Activated T-cell treated with anti-CD3 and anti-CD28 coated beads for 1 hour (primary cell): Measurements from ENCODE around the gene KIF1A.

Experiments
- DNase-seq: peaks from one replicate; pipeline ENCODE4 v3.0.0-alpha.2; 2020; ENCODE audit warnings: low read depth

Gene KIF1A

GRCh38 chr2:240735476-240735875, 84.5 kb downstream of the KIF1A start:
- DNase-seq = no peak

DNA sequence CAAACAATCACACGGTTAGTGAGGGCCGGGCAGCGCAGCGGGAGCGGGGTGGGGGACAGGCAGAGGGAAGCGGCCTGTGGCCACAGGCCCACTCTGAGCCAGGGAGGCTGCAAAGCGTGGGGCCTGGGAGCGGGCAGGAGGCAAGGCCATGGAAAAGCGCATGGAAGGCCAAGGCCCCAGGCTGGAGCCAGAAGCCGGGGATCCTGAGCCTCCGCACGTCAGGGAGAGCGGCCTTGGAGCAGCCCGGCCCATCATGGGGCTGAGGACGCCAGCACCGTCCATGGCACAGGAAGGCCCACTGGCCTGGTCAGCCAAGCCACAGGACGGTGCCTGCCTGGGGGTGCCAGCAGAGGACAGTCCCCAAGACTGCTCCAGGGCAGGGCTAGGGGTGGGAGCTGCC, 85.3 kb downstream of the KIF1A start:
- DNase-seq = no peak

DNA sequence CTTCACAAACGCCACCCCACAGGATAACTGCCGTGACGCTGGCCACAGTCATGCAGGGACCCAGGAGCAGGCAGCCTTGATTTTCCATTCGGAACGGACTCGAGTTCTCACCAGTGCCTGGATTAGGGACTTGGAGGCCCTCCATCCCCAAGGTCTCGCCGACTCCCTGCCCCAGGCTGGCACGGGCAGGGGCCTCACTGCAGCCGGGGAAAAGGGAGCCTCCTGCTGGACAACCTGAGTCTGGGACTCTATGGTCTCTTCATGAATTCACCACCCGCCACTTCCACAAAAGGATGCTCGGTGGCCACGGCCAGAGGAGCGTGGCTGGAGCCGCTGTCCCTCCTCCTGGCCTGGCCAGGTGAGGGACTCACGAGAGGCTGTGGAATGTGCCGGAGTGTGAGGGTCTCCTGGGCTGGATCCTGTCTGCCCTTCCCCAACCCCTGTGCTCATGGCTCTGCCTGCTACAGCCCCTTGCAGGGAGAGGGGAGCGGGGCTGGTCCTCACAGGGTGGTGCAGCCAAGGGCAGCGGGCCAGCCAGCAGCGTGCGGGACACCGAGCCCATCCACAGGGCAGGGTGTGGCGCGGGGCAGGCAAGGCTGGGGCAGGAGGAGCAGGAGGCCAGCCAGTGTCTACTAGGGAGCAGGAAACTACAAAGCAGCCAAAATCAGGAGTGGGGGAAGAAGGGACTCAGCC, 86.1 kb downstream of the KIF1A start:
- no peak for DNase-seq

DNA sequence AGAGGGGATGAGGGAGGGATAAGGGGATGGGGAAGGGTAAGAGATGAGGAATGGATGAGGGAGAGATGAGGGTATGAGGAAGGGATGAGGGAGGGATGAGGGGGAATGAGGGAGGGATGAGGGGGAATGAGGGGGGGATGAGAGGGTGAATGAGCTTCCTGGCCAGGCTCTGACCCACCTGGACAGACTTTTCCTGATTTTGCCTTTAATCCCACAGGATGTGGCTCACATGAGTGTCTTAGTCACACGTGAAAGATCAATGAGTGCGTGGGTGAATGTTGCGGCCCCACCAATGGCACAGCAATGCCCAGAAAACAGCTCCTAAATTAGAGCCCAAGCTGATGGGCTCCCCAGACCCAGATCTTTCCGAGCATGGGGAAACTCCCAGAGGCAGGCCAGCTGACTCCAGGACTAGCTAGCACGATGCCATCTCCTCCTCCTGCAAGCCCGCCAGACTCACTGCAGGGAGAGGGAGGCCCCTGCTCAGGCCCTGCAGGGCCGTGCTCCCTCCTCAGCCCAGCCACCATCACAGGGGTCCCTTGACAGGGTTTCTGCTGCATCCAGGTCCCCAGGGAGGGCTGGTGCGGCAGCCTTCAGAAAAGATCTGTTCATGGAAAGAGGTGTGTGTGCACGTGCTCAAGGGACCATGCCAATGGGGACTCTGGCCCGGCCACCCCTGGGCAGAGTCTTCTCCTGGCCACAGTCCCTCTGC, 87.0 kb downstream of the KIF1A start:
- no peak for DNase-seq

- no peak for DNase-seq
These were observed 87.8 kb downstream of the KIF1A start for GRCh38 chr2:240732184-240732583.

- DNase-seq = no peak
These were observed 88.9 kb downstream of the KIF1A start for GRCh38 chr2:240731178-240731545.

DNA sequence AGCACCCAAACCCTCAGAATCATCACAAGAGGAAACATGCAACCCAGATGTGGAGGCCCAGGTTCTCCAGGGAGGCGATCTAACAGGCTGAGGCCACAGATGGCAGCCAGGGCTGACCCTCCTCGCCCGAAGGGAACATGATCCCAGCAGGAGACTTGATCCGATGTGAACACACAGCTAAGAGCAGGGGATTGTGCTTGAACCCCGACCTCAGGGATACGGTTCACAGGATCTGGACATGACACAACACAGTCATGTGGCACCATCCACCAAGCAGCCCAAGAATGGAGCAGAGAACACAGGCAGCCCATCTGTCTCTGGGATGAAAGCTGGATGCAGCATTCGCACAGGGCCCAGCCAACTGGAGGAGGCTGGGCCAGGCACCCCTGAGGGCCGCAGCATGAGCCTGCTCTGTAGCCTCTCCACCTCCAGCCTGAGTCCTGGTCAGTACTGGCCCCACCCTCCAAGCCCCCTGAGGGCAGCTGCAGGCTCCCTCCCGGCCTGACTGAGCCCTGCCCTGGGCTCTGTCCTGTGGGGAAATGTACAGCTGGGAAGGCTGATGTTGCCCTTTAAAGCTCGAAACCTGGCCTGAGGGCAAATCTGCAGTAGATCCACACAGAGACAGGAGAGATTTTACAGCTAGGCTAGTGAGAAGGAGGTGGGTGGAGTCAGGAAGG, 89.4 kb downstream of the KIF1A start:
- no peak for DNase-seq

DNA sequence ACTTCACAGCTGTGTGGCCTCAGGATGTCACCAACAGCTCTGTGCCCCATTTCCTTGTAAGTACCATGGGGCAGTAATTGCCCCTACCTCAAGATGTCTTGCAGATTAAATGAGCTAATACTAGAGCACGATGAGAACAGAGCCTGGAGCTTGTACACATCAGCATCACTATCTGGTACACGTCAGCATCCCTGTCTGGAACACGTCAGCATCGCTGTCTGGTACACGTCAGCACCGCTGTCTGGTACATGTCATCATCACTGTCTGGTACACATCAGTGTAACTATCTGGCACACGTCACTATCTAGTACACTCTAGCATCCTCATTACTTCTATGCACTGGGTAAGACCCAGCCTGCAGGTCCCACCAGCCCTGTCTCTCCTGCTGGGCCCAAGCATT, 91.2 kb downstream of the KIF1A start:
- no peak for DNase-seq

GRCh38 chr2:240728361-240728760, 91.7 kb downstream of the KIF1A start:
- no peak for DNase-seq

DNA sequence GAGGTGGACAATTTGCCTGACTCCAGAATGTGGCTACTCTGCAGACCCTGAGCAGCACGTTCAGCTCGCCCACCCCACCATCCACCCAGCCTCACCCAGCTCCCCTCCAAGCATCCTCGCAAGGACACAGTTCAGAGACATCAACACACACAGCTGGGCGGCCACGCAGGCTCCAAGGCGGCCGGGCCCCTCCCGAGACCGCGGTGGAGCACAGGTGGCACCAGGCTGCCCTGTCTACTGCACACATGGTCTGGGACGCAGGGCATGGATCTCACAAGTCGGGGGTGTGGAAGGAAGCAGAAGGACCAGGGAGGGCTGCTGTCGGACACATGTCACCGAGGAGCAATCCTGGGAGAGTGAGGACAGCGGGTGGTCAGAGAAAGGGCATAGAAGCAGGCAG, 92.1 kb downstream of the KIF1A start:
- DNase-seq = no peak

DNA sequence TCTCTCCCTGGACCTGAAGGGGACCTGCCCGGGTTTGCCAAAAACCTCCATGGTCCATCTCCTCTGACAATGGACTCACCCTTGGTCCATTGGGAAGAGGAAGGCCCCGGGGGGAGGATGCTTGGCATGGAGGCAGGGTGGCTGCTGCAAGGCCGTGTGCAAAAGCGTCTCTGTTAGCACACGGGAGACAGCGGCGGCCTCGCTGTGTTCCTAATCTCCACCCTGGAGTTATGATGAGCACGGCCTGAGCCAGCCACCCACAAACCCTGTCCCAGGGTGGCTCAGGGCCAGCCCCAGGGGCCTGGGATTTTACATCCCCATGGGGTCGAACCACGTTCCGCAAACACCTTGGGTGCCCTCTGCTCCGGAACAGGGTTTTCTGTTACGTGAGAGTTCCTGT, 92.6 kb downstream of the KIF1A start:
- DNase-seq = no peak

DNA sequence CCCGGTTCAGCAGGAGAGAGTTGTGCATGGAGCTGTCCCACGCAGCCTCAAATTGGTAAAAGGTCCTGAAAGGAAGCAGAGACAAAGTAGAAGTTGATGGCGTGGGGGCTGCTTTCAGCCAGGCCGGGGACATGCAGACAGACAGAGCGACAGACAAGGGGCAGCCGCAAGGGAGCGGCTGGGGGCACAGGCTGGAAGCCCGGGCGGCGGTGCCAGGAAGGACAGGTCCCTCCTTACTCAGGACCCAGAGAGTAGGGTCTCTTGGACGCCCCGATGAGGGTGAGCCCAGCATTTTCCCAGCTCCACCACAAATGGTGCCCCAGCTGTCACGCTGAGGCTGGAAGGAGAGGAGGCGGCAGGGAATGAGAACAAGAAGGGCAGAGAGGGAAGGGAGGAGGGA, 93.1 kb downstream of the KIF1A start:
- DNase-seq = no peak

- DNase-seq = no peak
These were observed 94.3 kb downstream of the KIF1A start for GRCh38 chr2:240725671-240726070.

- DNase-seq = no peak
These were observed 94.8 kb downstream of the KIF1A start for GRCh38 chr2:240725266-240725665.

GRCh38 chr2:240724431-240724830, 95.6 kb downstream of the KIF1A start:
- no peak for DNase-seq

- no peak for DNase-seq
These were observed 96.2 kb downstream of the KIF1A start for GRCh38 chr2:240723851-240724250.

DNA sequence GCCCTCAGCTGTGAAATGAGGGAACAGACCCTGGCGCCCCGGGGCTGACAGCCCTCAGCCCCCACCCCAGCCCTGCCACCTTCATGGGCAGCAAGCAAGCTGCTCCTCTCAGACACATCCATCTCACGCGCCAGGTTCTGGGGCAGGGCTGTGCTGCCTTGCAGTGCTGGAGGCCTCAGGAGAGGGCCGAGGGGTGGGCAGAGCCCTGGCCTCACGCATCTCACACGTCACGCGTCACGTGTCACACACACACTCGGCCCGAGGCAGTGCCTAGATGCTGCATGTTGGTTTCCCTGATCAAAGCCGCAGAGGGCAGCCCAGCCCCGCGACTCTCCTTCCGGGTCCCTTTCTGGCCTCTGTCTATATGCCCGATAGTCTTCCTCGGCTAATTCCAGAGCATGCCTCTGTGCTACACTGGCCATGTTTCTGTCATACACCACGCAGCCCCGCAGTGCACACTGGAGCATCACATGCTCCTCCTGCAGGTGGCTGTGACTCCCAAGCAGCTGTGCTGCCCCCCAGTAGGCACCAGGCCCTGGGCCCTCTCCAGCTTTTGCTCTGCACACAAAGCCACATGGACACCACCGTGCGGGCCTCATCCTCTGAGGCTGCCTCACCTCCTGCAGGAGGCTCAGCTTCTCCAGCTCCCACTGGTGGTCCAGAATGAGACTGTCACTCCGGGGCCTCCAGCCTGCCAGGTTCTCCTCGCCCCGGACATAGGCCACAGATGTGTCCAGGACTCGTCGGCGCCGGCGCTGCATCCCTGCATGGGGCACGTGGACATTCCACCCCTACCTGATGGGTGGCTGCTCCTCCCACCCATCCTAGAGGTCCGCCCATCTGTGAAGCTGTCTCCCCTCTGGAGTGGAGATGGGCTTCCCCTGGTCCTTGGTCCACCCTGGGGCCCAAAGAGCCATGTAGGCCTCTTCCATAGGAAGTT, 97.0 kb downstream of the KIF1A start:
- no peak for DNase-seq

DNA sequence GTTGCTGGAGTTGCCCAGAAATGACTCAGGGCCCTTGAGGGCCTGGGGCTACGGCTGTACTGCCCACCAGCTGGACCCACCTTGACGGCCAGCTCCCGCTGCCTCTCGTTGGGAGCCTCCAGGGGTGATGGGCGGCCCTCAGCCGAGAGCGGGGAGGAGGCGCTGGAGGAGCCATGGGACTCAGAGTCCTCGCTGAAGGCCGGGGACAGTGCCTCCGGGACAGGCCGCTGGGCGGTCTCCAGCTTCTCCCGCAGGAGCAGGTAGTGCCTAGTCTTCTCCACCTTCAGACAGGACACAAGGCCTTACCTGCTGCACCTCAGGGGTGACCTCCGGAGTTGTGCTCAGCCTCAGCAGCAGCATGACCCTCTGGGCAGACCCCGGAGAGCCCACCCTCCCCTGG, 97.6 kb downstream of the KIF1A start:
- no peak for DNase-seq

DNA sequence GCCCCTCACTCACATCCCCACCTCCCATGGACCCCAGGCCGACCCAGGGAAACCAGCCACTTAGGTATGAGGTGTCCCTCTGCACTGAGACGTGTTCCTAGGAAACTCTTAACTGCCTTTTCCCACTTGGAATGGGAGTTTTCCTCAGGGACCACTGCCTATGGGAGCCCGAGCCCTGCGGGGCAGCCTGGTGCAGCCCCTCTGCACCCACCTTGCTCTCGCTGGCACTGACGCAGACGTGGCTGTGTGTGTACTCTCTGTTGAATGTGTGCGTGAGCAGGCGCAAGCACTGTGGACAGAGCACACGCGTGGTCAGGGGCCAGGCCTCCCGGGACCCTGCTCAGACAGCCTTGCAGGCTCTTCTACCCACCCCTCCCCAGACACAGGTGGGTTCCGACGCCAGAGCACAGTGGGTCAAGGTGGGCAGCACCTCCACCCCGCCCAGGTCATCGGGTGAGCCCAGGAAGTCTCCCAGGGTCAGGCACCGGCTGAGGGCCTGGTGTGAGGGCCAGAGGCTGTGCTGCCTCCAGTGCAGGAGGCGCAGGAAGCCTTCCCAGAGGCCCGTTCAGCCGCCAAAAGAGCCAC, 98.3 kb downstream of the KIF1A start:
- no peak for DNase-seq

DNA sequence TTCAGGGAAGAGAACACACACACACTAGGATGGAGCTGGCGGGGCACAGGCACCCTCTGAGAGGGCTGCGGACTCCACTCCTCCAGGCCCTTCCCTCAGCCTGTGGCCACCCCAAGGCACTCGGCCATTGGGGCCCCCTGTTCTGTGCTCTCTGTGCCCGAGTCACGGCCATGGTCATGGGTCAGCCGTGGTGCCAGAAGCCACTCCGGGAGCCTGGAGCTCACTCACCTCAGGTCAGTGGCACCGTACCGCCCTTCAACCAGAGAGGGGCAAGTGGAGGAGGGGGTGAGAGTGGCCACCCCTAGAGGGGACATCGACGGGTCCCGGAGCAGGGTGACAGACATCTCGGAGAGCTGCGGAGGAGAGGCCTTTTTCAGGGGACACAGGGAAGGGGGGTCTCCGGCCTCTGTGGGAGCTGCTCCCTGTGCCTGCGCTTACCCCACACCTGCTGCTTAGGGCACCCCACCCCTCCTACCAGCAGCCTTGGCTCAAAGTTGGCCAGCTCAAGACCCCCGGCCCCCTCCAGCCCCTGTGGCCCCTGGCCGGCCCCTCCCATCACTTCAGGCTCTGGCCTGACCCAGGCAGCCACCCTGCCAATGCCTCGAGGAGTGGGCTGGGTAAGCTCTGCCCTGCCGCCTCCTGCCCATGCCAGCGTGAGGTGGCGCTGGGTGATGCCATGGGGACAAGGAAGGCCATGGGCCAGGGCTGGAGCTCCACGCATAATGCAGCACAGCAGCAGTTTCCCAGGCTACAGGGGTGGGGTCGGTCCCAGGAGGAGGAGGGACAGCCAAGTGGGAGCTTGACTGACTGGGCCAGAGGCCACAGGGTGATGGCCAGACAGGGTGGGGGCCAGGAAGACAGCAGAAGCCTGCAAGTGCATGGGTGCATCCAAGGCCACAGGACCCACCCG, 99.1 kb downstream of the KIF1A start:
- no peak for DNase-seq
